Measurements from ENCODE around the gene ISG15.

GRCh38 chr1:1044455-1045078 is 31.3 kb downstream of the ISG15 start:
- TF ChIP-seq POLR2AphosphoS5 (IDR thresholded peaks at IDR 0.05): no peak
- TF ChIP-seq CTCF (IDR thresholded peaks at IDR 0.05): no peak
